AG04450 (cell line): ENCODE measurements around the gene ATP10B. TPM values are rescaled to one million over a fixed set of nuclear protein-coding genes. Genes with fewer than 3 reads are reported as not detected.

ENCODE experiments used
- CTCF ChIA-PET: fragments of 300-600, 350-600 bp; formaldehyde crosslinking; extraction: SDS; loops from one replicate; lab custom pipeline; 2022; ENCODE audit warnings: antibody characterized with exemption, inconsistent platforms; lab: Charles Lee
- POLR2A ChIA-PET: fragments of 350-600 bp; formaldehyde crosslinking; extraction: SDS; loops from one replicate; lab custom pipeline; 2021; ENCODE audit warnings: antibody characterized with exemption, inconsistent platforms; lab: Yijun Ruan, JAX
- DNase-seq: peaks from one replicate; pipeline ENCODE4 v3.0.0-alpha.2; 2011; ENCODE audit warnings: low read depth, low spot score
- H3K27ac ChIP-seq: one replicate; pipeline ENCODE4 v1.5.1; 2012; ENCODE audit warnings: low read depth, low read length, control low read depth
- H3K27me3 ChIP-seq: one replicate; pipeline ENCODE4 v1.6.0; 2012; ENCODE audit warnings: low read length; ENCODE audit not compliant: control insufficient read depth, insufficient read depth
- H3K4me3 ChIP-seq: 2 replicates; pipeline ENCODE4 v1.5.1; 2011; ENCODE audit warnings: mild to moderate bottlenecking, low read depth, low read length, control low read depth
- H3K9me3 ChIP-seq: 2 replicates; pipeline ENCODE4 v1.5.1; 2012; ENCODE audit warnings: low read length; ENCODE audit not compliant: control insufficient read depth, insufficient read depth
- polyA plus RNA-seq: library from polyadenylated mRNA; depleted of rRNA; stranded (reverse); fragments of >200 nt; gene quantifications from 2 replicates; pipeline ENCODE4 v1.2.3, GENCODE V29; 2011
- TF ChIP-seq, protein P1 (sequence below): IDR thresholded peaks from 2 replicates; pipeline ENCODE4 v1.5.1; 2011; ENCODE audit warnings: low read depth, low read length, control low read depth, inconsistent platforms

ATP10B gene
- polyA plus RNA-seq, 1 experiment, result not detected

- Histone ChIP-seq H3K27ac (peak overlapping the region; percentile 11), H3K27me3 (no peaks in the 10 kb centered on the region), H3K9me3 (peaks cover 3% of the 10 kb centered on the region; the same call in 1 of the 2 replicates), H3K4me3 (no peak overlapping the region)
- DNase-seq, result no peak
- TF ChIP-seq, protein P1, sequence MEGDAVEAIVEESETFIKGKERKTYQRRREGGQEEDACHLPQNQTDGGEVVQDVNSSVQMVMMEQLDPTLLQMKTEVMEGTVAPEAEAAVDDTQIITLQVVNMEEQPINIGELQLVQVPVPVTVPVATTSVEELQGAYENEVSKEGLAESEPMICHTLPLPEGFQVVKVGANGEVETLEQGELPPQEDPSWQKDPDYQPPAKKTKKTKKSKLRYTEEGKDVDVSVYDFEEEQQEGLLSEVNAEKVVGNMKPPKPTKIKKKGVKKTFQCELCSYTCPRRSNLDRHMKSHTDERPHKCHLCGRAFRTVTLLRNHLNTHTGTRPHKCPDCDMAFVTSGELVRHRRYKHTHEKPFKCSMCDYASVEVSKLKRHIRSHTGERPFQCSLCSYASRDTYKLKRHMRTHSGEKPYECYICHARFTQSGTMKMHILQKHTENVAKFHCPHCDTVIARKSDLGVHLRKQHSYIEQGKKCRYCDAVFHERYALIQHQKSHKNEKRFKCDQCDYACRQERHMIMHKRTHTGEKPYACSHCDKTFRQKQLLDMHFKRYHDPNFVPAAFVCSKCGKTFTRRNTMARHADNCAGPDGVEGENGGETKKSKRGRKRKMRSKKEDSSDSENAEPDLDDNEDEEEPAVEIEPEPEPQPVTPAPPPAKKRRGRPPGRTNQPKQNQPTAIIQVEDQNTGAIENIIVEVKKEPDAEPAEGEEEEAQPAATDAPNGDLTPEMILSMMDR, result no peak
- CTCF ChIA-PET, result no interaction called here
- POLR2A ChIA-PET, result no interaction called here
These were observed 18.0 kb upstream of the ATP10B start for GRCh38 chr5:160869989-160870521.

DNA sequence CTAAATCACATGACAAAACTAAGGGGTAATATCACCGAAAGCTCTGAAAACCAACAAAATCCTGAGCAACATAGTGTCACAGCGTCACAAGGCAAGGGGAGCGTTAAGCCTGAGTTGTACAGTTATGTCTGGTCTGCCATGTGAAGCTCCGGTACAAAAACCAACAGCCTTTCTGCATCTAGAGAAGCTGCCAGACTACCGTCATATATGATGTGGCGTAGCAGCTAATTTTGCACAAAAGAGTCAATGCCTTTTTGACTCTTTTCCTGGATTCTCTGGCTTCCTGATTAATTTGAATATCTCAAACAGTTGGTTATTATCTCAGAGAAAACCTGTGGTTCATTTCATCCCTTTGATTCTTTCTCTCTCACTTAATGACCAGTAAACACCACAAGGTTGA is 16.0 kb upstream of the ATP10B start:
- DNase-seq, result no peak
- H3K27me3 ChIP-seq, result no peaks in the 10 kb centered on the region
- H3K4me3 ChIP-seq, result no peak overlapping the region
- TF ChIP-seq, protein P1, result no peak
- no peak overlapping the region for H3K27ac ChIP-seq
- POLR2A ChIA-PET, result no interaction called here
- no peaks in the 10 kb centered on the region for H3K9me3 ChIP-seq
- CTCF ChIA-PET, result no interaction called here

GRCh38 chr5:160851451-160851850 is 560 bp downstream of the ATP10B start:
- CTCF ChIA-PET, result no interaction called here
- H3K27ac ChIP-seq, result no peak overlapping the region
- H3K27me3 ChIP-seq, result no peaks in the 10 kb centered on the region
- POLR2A ChIA-PET, result no interaction called here
- DNase-seq, result no peak
- TF ChIP-seq, protein P1, result no peak
- H3K4me3 ChIP-seq, result no peak overlapping the region
- no peaks in the 10 kb centered on the region for H3K9me3 ChIP-seq

- Histone ChIP-seq H3K27me3 (no peaks in the 10 kb centered on the region), H3K9me3 (no peaks in the 10 kb centered on the region), H3K4me3 (no peak overlapping the region), H3K27ac (no peak overlapping the region)
- CTCF ChIA-PET, result no interaction called here
- TF ChIP-seq, protein P1, result no peak
- DNase-seq, result no peak
- POLR2A ChIA-PET, result no interaction called here
These were observed 1.6 kb downstream of the ATP10B start for GRCh38 chr5:160850421-160850820.

GRCh38 chr5:160847526-160848085 is 4.4 kb downstream of the ATP10B start:
- H3K27me3 ChIP-seq, result no peaks in the 10 kb centered on the region
- H3K27ac ChIP-seq, result no peak overlapping the region
- no peak for DNase-seq
- ChIA-PET POLR2A (no interaction called here), CTCF (no interaction called here)
- H3K4me3 ChIP-seq, result no peak overlapping the region
- TF ChIP-seq, protein P1, result no peak
- no peaks in the 10 kb centered on the region for H3K9me3 ChIP-seq
